Type B pancreatic cell (in vitro differentiated cells): ENCODE results near the gene HSPD1. TPM values are rescaled to one million over a fixed set of nuclear protein-coding genes. Genes with fewer than 3 reads are reported as not detected.

Experiments
- DNase-seq: peaks from one replicate; pipeline ENCODE4 v3.0.0; 2021; ENCODE audit warnings: mixed read lengths; ENCODE audit not compliant: unreplicated experiment; ENCODE audit errors: extremely low spot score
- H3K27ac Mint-ChIP-seq: 2 replicates; pipeline ENCODE4 v1.8.0; 2021; ENCODE audit warnings: mild to moderate bottlenecking, mixed read lengths
- H3K27me3 Mint-ChIP-seq: 2 replicates; pipeline ENCODE4 v1.8.0; 2021; ENCODE audit warnings: mixed read lengths
- H3K36me3 Mint-ChIP-seq: 2 replicates; pipeline ENCODE4 v1.8.0; 2021; ENCODE audit warnings: mixed read lengths
- H3K4me1 Mint-ChIP-seq: one replicate; pipeline ENCODE4 v1.8.0; 2021; ENCODE audit warnings: mixed read lengths; ENCODE audit not compliant: unreplicated experiment
- H3K4me3 Mint-ChIP-seq: 2 replicates; pipeline ENCODE4 v1.8.0; 2021; ENCODE audit warnings: mild to moderate bottlenecking, mixed read lengths
- H3K9me3 Mint-ChIP-seq: 2 replicates; pipeline ENCODE4 v1.8.0; 2021; ENCODE audit warnings: mixed read lengths
- CTCF ChIP-seq: fragments of 200-600 bp; sonication (generic); conservative IDR thresholded peaks from 2 replicates; pipeline ENCODE4 v1.5.0; 2021; ENCODE audit warnings: antibody characterized with exemption, mild to moderate bottlenecking
- total RNA-seq: library from RNA; stranded (reverse); gene quantifications from 2 replicates; pipeline ENCODE4 v1.2.1, GENCODE V29; 2021; ENCODE audit warnings: low replicate concordance

The HSPD1 gene
- total RNA-seq, 1 donor from 2014 or later, result 473 TPM

GRCh38 chr2:197514754-197515153 lies 15.1 kb upstream of the HSPD1 start:
- DNase-seq, result no peak
- no peaks in the 10 kb centered on the region for H3K27me3 Mint-ChIP-seq
- TF ChIP-seq CTCF, result no peak
- H3K27ac Mint-ChIP-seq, result peak overlapping the region; percentile 84
- H3K36me3 Mint-ChIP-seq, result peaks cover 4% of the 10 kb centered on the region
- H3K4me3 Mint-ChIP-seq, result peak overlapping the region; percentile 97
- H3K4me1 Mint-ChIP-seq, result peaks cover 18% of the 10 kb centered on the region
- no peaks in the 10 kb centered on the region for H3K9me3 Mint-ChIP-seq

GRCh38 chr2:197513915-197514314 lies 14.3 kb upstream of the HSPD1 start:
- peaks cover 18% of the 10 kb centered on the region for H3K4me1 Mint-ChIP-seq
- no peaks in the 10 kb centered on the region for H3K9me3 Mint-ChIP-seq
- H3K36me3 Mint-ChIP-seq, result no peaks in the 10 kb centered on the region
- no peak overlapping the region for H3K27ac Mint-ChIP-seq
- no peak overlapping the region for H3K4me3 Mint-ChIP-seq
- no peaks in the 10 kb centered on the region for H3K27me3 Mint-ChIP-seq
- no peak for TF ChIP-seq CTCF
- no peak for DNase-seq

- Mint-ChIP-seq H3K4me1 (peaks cover 8% of the 10 kb centered on the region), H3K27ac (no peak overlapping the region), H3K9me3 (no peaks in the 10 kb centered on the region), H3K27me3 (no peaks in the 10 kb centered on the region), H3K4me3 (no peak overlapping the region), H3K36me3 (peaks cover 13% of the 10 kb centered on the region)
- DNase-seq, result no peak
- no peak for TF ChIP-seq CTCF
These were observed 7.0 kb upstream of the HSPD1 start for GRCh38 chr2:197506658-197507057.

GRCh38 chr2:197504512-197504911 lies 4.9 kb upstream of the HSPD1 start:
- H3K9me3 Mint-ChIP-seq, result no peaks in the 10 kb centered on the region
- H3K36me3 Mint-ChIP-seq, result peaks cover 19% of the 10 kb centered on the region
- H3K4me1 Mint-ChIP-seq, result peaks cover 10% of the 10 kb centered on the region
- no peak overlapping the region for H3K27ac Mint-ChIP-seq
- TF ChIP-seq CTCF, result no peak
- DNase-seq, result no peak
- H3K4me3 Mint-ChIP-seq, result no peak overlapping the region
- no peaks in the 10 kb centered on the region for H3K27me3 Mint-ChIP-seq

GRCh38 chr2:197504000-197504399 lies 4.4 kb upstream of the HSPD1 start:
- no peak for TF ChIP-seq CTCF
- no peaks in the 10 kb centered on the region for H3K27me3 Mint-ChIP-seq
- peaks cover 10% of the 10 kb centered on the region for H3K4me1 Mint-ChIP-seq
- no peaks in the 10 kb centered on the region for H3K9me3 Mint-ChIP-seq
- H3K27ac Mint-ChIP-seq, result no peak overlapping the region
- no peak for DNase-seq
- H3K4me3 Mint-ChIP-seq, result no peak overlapping the region
- peaks cover 19% of the 10 kb centered on the region for H3K36me3 Mint-ChIP-seq

GRCh38 chr2:197502685-197503084 lies 3.0 kb upstream of the HSPD1 start:
- Mint-ChIP-seq H3K4me3 (peak overlapping the region; percentile 98), H3K9me3 (no peaks in the 10 kb centered on the region), H3K4me1 (peaks cover 18% of the 10 kb centered on the region), H3K27ac (peak overlapping the region; percentile 92), H3K36me3 (peaks cover 23% of the 10 kb centered on the region), H3K27me3 (no peaks in the 10 kb centered on the region)
- TF ChIP-seq CTCF, result no peak
- DNase-seq, result no peak
